ENCODE measurements around the gene OR52I1. TPM values are rescaled to one million over a fixed set of nuclear protein-coding genes. Genes with fewer than 3 reads are reported as not detected.

OR52I1 gene
- total and polyA plus RNA-seq, 10 of the 15 experiments (the other 5 are each of a cell fraction or from before 2014, with no cell fraction given), result not detected

DNA sequence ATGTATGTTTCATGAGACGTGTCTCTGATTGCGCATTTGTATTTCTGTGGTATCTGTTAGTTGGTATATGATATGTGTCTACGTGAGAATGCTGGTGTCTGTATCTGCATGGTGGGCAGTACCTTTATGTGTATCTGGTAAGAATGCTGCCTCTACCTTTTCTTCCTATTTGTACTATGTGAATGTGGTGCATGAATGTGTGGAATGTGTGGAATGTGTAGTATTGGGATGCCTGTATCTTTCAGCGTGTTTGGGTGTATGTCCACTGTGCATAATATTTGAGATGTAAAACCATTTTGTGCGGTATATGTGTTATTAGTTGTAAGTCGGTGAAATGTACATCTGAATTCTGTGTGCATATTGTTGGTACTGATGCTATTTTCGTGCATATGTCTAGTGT is 47.7 kb downstream of the OR52I1 start:
- ChIA-PET CTCF (interaction anchor here (1.2 kb wide), 1 partner anchor 185 kb away, joined by 3 read pairs; no protein-coding TSS in a partner anchor), POLR2A (no interaction called here), RAD21 (ENCODE audit: unreplicated experiment) (no interaction called here), SMC1A (ENCODE audit: uncharacterized antibody, unreplicated experiment) (no interaction called here)
- WGBS (ENCODE audit: insufficient coverage, insufficient replicate concordance, low lambda C conversion rate, missing lambda C conversion rate), result 45% methylated on average over 7 of the region's 7 CpGs
- no TSS peak for BruUV-seq (replicated peaks)
- Histone ChIP-seq H3K27me3 (replicated peaks in 1 of 2; ENCODE audit: control insufficient read depth in 2 of 2, insufficient read depth in 2 of 2, low read length in 1 of 2) (no peaks in the 10 kb centered on the region; a peak in 1 of 4 replicates), H3K4me3 (no peak overlapping the region), H3K9me3 (replicated peaks; ENCODE audit: control insufficient read depth, insufficient read depth, low read length) (no peaks in the 10 kb centered on the region), H3K4me2 (ENCODE audit: control insufficient read depth, insufficient read depth) (no peak overlapping the region), H3K79me2 (ENCODE audit: control insufficient read depth, insufficient read depth, low read length) (no peaks in the 10 kb centered on the region), H2AFZ (ENCODE audit: control insufficient read depth, low read depth, low read length) (no peak overlapping the region), H3K36me3 (ENCODE audit: control insufficient read depth in 2 of 2, insufficient read depth in 2 of 2, low read length in 1 of 2) (no peaks in the 10 kb centered on the region), H3K4me1 (ENCODE audit: control insufficient read depth, insufficient read depth, low read length) (no peaks in the 10 kb centered on the region), H3K27ac (ENCODE audit: control insufficient read depth, insufficient read depth) (no peak overlapping the region), H3K9ac (ENCODE audit: control insufficient read depth, insufficient read depth, low read length) (no peak overlapping the region), H4K20me1 (ENCODE audit: control insufficient read depth, insufficient read depth) (no peaks in the 10 kb centered on the region)
- FAIRE-seq (no peak), DNase-seq (ENCODE audit: low read depth, low spot score) (no peak), ATAC-seq (no peak)
- intact Hi-C loops (cut with micrococcal nuclease; ENCODE audit: unreplicated experiment), result no loop called here
- in situ Hi-C loops (cut with MboI), result no loop called here
- TF ChIP-seq, protein P1, sequence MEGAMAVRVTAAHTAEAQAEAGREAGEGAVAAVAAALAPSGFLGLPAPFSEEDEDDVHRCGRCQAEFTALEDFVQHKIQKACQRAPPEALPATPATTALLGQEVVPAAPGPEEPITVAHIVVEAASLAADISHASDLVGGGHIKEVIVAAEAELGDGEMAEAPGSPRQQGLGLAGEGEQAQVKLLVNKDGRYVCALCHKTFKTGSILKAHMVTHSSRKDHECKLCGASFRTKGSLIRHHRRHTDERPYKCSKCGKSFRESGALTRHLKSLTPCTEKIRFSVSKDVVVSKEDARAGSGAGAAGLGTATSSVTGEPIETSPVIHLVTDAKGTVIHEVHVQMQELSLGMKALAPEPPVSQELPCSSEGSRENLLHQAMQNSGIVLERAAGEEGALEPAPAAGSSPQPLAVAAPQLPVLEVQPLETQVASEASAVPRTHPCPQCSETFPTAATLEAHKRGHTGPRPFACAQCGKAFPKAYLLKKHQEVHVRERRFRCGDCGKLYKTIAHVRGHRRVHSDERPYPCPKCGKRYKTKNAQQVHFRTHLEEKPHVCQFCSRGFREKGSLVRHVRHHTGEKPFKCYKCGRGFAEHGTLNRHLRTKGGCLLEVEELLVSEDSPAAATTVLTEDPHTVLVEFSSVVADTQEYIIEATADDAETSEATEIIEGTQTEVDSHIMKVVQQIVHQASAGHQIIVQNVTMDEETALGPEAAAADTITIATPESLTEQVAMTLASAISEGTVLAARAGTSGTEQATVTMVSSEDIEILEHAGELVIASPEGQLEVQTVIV (IDR thresholded peaks at IDR 0.05; ENCODE audit: borderline replicate concordance, partially characterized antibody), result no peak
- TF ChIP-seq ZBED1 (IDR thresholded peaks at IDR 0.05; ENCODE audit: borderline replicate concordance) (no peak), GABPA (IDR thresholded peaks at IDR 0.05; ENCODE audit: low read depth) (no peak), EGR1 (IDR thresholded peaks at IDR 0.05; ENCODE audit: borderline replicate concordance in 1 of 2, low read depth in 2 of 2, low read length in 2 of 2) (no peak), SPI1 (IDR thresholded peaks at IDR 0.05; ENCODE audit: borderline replicate concordance, insufficient read depth, low read depth, low read length) (no peak), SMAD5 (IDR thresholded peaks at IDR 0.05; ENCODE audit: low read depth) (no peak), SRF (IDR thresholded peaks at IDR 0.05; ENCODE audit: low read depth in 2 of 2, low read length in 2 of 2) (no peak), TARDBP (IDR thresholded peaks at IDR 0.05; ENCODE audit: borderline replicate concordance) (no peak), CBX5 (IDR thresholded peaks at IDR 0.05; ENCODE audit: low read depth) (no peak), NFIC (IDR thresholded peaks at IDR 0.05; ENCODE audit: low read depth, low read length) (no peak)
- TF ChIP-seq, protein P2, sequence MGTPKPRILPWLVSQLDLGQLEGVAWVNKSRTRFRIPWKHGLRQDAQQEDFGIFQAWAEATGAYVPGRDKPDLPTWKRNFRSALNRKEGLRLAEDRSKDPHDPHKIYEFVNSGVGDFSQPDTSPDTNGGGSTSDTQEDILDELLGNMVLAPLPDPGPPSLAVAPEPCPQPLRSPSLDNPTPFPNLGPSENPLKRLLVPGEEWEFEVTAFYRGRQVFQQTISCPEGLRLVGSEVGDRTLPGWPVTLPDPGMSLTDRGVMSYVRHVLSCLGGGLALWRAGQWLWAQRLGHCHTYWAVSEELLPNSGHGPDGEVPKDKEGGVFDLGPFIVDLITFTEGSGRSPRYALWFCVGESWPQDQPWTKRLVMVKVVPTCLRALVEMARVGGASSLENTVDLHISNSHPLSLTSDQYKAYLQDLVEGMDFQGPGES (IDR thresholded peaks at IDR 0.05), result no peak
- TF ChIP-seq, protein P3, sequence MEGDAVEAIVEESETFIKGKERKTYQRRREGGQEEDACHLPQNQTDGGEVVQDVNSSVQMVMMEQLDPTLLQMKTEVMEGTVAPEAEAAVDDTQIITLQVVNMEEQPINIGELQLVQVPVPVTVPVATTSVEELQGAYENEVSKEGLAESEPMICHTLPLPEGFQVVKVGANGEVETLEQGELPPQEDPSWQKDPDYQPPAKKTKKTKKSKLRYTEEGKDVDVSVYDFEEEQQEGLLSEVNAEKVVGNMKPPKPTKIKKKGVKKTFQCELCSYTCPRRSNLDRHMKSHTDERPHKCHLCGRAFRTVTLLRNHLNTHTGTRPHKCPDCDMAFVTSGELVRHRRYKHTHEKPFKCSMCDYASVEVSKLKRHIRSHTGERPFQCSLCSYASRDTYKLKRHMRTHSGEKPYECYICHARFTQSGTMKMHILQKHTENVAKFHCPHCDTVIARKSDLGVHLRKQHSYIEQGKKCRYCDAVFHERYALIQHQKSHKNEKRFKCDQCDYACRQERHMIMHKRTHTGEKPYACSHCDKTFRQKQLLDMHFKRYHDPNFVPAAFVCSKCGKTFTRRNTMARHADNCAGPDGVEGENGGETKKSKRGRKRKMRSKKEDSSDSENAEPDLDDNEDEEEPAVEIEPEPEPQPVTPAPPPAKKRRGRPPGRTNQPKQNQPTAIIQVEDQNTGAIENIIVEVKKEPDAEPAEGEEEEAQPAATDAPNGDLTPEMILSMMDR (IDR thresholded peaks at IDR 0.05 in 2 of 3, conservative IDR thresholded peaks at IDR 0.05 in 1 of 3; ENCODE audit: control insufficient read depth in 2 of 3, extremely low read depth in 1 of 3, insufficient read depth in 1 of 3, low read depth in 3 of 3, low read length in 3 of 3), result no peak
- TF ChIP-seq, protein P4, sequence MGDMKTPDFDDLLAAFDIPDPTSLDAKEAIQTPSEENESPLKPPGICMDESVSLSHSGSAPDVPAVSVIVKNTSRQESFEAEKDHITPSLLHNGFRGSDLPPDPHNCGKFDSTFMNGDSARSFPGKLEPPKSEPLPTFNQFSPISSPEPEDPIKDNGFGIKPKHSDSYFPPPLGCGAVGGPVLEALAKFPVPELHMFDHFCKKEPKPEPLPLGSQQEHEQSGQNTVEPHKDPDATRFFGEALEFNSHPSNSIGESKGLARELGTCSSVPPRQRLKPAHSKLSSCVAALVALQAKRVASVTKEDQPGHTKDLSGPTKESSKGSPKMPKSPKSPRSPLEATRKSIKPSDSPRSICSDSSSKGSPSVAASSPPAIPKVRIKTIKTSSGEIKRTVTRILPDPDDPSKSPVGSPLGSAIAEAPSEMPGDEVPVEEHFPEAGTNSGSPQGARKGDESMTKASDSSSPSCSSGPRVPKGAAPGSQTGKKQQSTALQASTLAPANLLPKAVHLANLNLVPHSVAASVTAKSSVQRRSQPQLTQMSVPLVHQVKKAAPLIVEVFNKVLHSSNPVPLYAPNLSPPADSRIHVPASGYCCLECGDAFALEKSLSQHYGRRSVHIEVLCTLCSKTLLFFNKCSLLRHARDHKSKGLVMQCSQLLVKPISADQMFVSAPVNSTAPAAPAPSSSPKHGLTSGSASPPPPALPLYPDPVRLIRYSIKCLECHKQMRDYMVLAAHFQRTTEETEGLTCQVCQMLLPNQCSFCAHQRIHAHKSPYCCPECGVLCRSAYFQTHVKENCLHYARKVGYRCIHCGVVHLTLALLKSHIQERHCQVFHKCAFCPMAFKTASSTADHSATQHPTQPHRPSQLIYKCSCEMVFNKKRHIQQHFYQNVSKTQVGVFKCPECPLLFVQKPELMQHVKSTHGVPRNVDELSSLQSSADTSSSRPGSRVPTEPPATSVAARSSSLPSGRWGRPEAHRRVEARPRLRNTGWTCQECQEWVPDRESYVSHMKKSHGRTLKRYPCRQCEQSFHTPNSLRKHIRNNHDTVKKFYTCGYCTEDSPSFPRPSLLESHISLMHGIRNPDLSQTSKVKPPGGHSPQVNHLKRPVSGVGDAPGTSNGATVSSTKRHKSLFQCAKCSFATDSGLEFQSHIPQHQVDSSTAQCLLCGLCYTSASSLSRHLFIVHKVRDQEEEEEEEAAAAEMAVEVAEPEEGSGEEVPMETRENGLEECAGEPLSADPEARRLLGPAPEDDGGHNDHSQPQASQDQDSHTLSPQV (IDR thresholded peaks at IDR 0.05), result no peak

Data from GM12878 (cell line).